Fibroblast of pulmonary artery (primary cell): ENCODE data around the gene ZNF526.

Experiments used
- DNase-seq: peaks from one replicate; pipeline ENCODE4 v3.0.0-alpha.2; 2010; ENCODE audit warnings: low read depth
- H3K4me3 ChIP-seq: replicated peaks from 2 replicates; pipeline ENCODE4 v1.5.1; 2011; ENCODE audit warnings: low read depth, mild to moderate bottlenecking, control low read depth, low read length, moderate library complexity
- CTCF ChIP-seq: IDR thresholded peaks from 2 replicates; pipeline ENCODE4 v1.5.1; 2011; ENCODE audit warnings: mild to moderate bottlenecking, control low read depth, low read length, inconsistent platforms; ENCODE audit errors: missing control alignments

ZNF526 gene

GRCh38 chr19:42224940-42225717, 5.0 kb downstream of the ZNF526 start:
- H3K4me3 ChIP-seq, result no peak overlapping the region
- no peak for TF ChIP-seq CTCF
- DNase-seq, result no peak

- H3K4me3 ChIP-seq, result no peak overlapping the region
- DNase-seq, result no peak
- no peak for TF ChIP-seq CTCF
Measured at GRCh38 chr19:42225718-42226292, 5.7 kb downstream of the ZNF526 start.

DNA sequence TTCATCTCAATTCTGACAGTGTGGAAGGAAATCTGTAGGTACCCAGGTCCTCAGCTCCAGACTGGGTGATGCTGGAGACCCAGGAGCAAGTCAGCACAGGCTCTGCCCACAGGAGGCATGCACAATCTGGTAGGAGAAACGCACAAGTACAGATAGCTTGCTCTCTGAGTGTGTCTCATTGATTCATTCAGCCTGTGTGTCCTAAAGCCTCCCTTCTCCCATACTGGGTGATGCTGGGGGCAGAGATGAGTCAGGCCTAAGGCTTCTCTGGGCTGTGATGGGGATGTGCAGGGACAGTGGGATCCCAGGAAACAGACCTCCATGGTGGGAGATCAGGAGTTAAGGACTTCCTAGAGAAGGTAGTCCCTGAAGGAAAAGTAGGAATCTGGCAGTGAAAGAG, 6.8 kb downstream of the ZNF526 start:
- DNase-seq, result no peak
- H3K4me3 ChIP-seq, result no peak overlapping the region
- TF ChIP-seq CTCF, result no peak

DNA sequence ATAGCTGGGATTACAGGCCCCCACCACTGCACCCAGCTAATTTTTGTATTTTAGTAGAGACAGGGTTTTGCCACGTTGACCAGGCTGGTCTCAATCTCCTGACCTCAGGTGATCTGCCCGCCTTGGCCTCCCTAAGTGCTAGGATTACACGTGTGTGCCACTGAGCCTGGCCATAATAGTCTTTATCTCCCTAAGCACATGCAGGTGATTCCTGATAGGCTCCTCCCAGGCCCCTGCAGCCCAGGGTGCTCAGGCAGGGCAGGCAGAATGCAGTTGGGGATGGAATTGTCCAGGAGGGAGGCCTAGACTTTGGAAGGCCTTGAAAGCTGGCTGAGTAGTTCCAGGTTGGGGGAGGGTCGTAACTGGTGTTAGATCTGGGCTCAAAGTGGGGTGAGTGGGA, 8.5 kb downstream of the ZNF526 start:
- no peak for TF ChIP-seq CTCF
- no peak for DNase-seq
- H3K4me3 ChIP-seq, result no peak overlapping the region

- no peak overlapping the region for H3K4me3 ChIP-seq
- no peak for DNase-seq
- no peak for TF ChIP-seq CTCF
Measured at GRCh38 chr19:42229301-42229854, 9.3 kb downstream of the ZNF526 start.

DNA sequence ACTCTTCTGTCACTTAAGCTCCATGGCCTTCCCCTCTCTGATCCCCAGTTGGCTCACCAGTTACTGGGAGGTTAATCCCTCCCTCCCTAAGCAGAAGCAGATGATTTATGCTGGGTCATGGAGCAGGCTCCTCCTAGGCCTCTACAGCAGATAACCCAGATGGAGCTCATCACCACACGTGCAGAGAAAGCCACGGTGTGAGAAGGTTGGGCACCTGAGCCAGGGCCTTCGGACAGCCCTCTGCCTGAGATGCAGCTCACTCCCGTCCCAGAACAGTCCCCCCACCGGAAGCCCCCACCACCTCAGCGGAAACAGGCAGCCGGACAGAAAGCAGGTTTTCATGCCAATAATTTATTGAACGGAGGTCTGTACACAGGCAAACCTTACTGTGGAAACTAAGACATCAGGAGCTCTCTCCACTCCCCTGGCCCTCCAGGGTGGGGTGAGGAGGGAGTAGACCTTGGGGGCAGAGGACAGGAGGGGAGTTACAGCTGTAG, 9.8 kb downstream of the ZNF526 start:
- no peak overlapping the region for H3K4me3 ChIP-seq
- DNase-seq, result no peak
- TF ChIP-seq CTCF, result no peak
